HG03064 (cell line): Measurements from ENCODE around the gene ARPC1A.
"Not testable (repeated sequence)": the region's sequence is repeated elsewhere in the genome, so short reads cannot be mapped to it uniquely, and the experiment has no call there.

ENCODE experiments used
- ATAC-seq: cut with Tn5 transposase; IDR thresholded peaks from one replicate; pipeline ENCODE4 v1.9.1; 2021; ENCODE audit warnings: low read depth; ENCODE audit not compliant: unreplicated experiment

Gene ARPC1A

DNA sequence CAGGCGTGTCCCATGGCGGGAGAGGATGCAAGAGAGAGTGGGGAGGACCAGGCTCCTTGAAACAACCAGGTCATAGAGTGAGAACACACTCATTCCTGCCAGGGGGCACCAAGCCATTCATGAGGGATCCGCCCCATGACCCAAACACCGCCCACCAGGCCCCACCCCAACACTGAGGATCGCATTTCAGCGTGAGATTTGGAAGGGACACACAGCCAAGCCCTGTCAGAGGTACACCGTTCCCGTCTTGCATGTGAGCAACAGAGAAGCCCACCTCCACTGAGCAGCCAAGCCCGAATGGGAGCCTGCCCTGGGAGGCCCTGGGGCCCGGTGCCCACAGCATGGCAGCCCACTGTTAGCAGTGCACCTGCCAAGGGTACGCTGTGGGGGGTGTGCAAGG, 40.9 kb downstream of the ARPC1A start:
- no peak for ATAC-seq

- ATAC-seq = no peak
These were observed 43.2 kb downstream of the ARPC1A start for GRCh38 chr7:99368750-99369389.

GRCh38 chr7:99369767-99370391, 44.2 kb downstream of the ARPC1A start:
- ATAC-seq = no peak

DNA sequence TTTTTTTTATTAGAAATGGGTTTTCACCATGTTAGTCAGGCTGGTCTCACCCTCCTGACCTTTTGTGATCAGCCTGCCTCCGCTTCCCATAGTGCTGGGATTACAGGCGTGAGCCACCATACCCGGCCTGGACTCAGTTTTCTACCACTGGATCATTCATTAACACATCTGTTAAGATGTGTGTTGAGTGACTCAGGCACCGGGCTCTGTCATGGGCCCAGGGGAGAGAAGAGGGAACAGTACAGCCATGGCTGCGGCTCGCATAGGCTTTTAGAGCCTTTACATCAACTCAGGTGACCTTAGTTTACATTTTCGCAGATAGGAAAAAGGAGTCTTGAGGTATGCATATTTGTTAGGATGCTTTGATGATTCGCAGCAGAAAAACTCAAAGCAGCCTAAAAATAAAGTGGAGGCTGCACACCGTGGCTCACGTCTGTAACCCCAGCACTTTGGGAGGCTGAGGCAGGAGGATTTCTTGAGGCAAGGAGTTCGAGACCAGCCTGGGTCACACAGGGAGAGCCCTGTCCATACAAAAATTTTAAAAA, 45.8 kb downstream of the ARPC1A start:
- ATAC-seq = no peak

GRCh38 chr7:99372275-99373090, 46.8 kb downstream of the ARPC1A start:
- ATAC-seq = no peak

DNA sequence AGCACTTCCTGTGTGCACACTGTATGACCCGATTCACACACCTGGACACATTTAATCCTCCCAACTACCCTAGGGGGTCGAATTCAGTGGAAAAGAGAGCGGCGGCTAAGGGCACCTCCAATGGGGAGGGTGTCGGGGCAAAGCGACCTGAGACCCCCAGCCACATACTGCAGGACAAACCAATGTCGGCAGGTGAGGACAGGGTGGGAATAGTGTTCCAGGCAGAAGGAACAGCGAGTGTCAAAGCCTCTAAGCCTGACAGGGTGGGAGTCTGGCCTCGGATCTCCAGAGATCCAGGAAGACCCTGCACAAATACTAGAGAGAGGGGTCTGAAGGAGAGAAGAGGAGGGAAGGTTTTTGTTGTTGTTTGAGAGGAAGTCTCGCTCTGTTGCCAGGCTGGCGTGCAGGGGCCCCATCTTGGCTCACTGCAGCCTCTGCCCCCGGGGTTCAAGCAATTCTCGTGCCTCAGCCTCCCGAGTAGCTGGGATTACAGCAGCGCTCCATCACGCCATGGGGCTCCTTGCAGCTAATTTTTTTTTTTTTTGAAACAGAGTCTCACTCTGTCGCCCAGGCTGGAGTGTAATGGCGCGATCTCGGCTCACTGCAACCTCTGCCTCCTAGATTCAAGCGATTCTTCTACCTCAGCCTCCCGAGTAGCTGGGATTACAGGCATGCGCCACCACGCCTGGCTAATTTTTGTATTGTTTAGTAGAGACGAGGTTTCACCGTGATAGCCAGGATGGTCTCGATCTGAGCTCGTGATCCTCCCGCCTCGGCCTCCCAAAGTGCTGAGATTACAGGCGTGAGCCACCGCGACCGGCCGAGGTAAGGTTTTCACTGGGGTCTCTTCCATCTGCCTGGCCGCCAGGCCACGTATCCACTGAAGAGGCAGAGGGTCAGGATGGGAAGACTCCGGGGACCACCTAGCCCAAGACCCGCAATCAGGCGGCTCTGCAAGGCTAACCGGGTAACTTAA, 47.7 kb downstream of the ARPC1A start:
- no peak for ATAC-seq

DNA sequence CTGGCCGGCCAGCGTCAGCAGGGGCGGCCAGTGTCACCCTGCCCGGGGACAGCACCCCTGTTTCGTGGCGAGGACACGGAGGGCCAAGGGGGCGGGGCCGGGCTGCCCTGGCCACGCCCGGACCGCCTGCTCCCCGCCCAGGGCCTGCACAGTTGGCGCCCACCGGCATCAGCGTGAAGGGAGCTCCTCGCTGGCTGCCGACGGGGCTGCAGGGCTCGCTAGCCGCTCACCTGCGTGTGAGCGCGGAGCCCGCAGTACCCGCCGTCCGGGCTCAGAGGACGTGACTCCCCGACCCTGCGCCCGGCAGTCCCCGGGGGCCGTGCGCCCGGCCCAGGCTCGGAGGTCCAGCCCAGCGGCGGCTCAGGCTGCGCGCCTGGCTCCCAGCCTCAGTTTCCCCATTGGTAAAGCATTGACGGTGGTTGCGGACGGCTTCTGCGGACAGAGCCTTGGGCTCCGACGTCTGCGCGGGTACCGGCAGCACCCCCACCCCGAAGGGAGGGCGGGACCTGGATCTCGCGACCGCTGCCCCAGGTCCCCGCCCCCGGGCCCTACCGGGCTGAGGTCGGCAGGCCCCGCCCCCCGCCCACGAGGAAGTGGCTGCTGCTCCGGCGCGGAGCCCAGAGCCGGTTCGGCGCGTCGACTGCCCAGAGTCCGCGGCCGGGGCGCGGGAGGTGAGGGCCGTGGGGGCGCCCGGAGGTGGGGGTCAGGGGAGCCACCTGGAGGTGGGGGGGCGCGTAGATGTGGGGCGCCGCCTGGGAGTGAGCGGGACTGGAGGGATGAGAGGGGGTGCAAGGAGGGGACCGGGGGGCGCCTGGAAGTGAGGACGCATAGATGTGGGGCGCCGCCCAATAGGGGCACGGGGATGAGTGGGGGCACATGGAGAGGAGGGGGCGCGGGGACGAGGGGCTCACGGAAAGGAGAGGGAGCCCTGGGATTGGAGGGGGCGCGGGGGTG, 48.7 kb downstream of the ARPC1A start, which contains the start of gene ARPC1B:
TSS of gene ARPC1B (plus strand) at position 620 of the 954 bp plus-strand sequence. CDS start 10,985 bp downstream, outside the sequence.
- peak; percentile 52 for ATAC-seq

- ATAC-seq = peak; percentile 45
These were observed 49.5 kb downstream of the ARPC1A start for GRCh38 chr7:99375070-99375807.

- no peak for ATAC-seq
These were observed 53.4 kb downstream of the ARPC1A start for GRCh38 chr7:99379043-99379577.

GRCh38 chr7:99379693-99380031, 54.0 kb downstream of the ARPC1A start:
- ATAC-seq = not testable (repeated sequence)

DNA sequence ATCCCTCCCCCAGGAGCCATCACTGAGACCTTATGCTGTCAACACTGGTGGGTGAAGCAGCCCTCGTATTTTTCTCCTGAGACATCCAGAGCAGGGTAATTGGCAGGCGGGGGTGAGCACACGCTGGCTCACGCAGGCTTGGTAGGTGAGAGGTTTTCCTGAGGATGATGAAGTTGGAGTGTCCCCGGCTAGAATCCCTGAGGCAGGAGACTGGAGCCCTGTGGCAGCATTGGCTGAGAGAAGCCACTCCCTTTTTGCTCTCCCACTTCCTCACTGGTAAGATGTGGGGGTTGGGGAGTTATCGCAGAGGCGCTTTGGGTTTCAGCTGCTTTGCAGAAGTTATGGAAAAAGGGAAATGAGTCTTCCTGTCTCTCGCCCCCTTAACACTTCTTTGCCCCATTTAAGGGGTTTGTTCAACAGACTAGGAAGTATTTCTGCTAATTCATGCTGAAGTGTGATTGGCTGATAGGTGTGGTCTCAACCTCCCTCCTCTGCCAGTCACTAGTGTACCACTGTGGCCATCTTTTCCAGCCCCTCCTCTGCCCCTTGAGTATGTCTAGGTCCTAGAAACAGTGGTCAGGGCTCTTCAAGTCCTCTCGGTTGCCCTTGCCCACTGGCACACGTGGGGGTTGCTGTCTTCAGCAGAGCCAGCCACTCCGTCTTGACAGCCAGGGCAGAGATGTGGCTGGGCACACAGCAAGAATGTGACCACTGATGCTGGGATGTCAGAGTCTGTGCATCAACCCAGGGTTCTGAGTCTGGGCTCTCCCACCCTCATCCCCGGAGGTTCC, 54.5 kb downstream of the ARPC1A start:
- ATAC-seq = peak; percentile 34

GRCh38 chr7:99380823-99381663, 55.3 kb downstream of the ARPC1A start:
- ATAC-seq = peak; percentile 71

GRCh38 chr7:99381664-99382075, 56.0 kb downstream of the ARPC1A start:
- no peak for ATAC-seq

- no peak for ATAC-seq
These were observed 57.5 kb downstream of the ARPC1A start for GRCh38 chr7:99383203-99383602.

GRCh38 chr7:99383791-99384370, 58.2 kb downstream of the ARPC1A start:
- ATAC-seq = no peak

- ATAC-seq = no peak
These were observed 58.8 kb downstream of the ARPC1A start for GRCh38 chr7:99384523-99384922.
